ENCODE measurements around the gene MMP11. TPM values are rescaled to one million over a fixed set of nuclear protein-coding genes. Genes with fewer than 3 reads are reported as not detected.

MMP11 gene
- polyA plus RNA-seq, 1 donor, result 12.7 TPM

- Histone ChIP-seq H3K4me1 (ENCODE audit: control insufficient read depth, insufficient read depth, low read length) (peaks cover 25% of the 10 kb centered on the region), H3K4me3 (ENCODE audit: low read length) (peak overlapping the region; percentile 83), H3K36me3 (ENCODE audit: control insufficient read depth, insufficient read depth, low read length) (no peaks in the 10 kb centered on the region), H3K9me3 (ENCODE audit: control insufficient read depth, low read depth, low read length) (no peaks in the 10 kb centered on the region), H3K27me3 (ENCODE audit: control insufficient read depth, insufficient read depth, low read length) (no peaks in the 10 kb centered on the region), H3K27ac (ENCODE audit: low read length) (peak overlapping the region; percentile 71)
- 60% methylated on average over 1 of the region's 5 CpGs for WGBS (ENCODE audit: insufficient coverage, low lambda C conversion rate)
- DNase-seq, result no peak
These were observed 22.3 kb upstream of the MMP11 start for GRCh38 chr22:23750367-23750713.

GRCh38 chr22:23750714-23751440 is 21.8 kb upstream of the MMP11 start, which contains the start of gene ZNF70:
ZNF70 (minus strand) TSS chr22:23751112; CDS start chr22:23745140, 5,972 bp downstream.
- H3K9me3 ChIP-seq (ENCODE audit: control insufficient read depth, low read depth, low read length), result no peaks in the 10 kb centered on the region
- peak; percentile 93 to 96 for DNase-seq
- H3K36me3 ChIP-seq (ENCODE audit: control insufficient read depth, insufficient read depth, low read length), result no peaks in the 10 kb centered on the region
- peaks cover 22% of the 10 kb centered on the region for H3K4me1 ChIP-seq (ENCODE audit: control insufficient read depth, insufficient read depth, low read length)
- no peaks in the 10 kb centered on the region for H3K27me3 ChIP-seq (ENCODE audit: control insufficient read depth, insufficient read depth, low read length)
- peak within 1 kb of the TSS; percentile 83 for H3K4me3 ChIP-seq (ENCODE audit: low read length)
- WGBS (ENCODE audit: insufficient coverage, low lambda C conversion rate), result no CpG with 5 or more reads among the region's 78 CpGs
- peak within 1 kb of the TSS; percentile 86 for H3K27ac ChIP-seq (ENCODE audit: low read length)

GRCh38 chr22:23751441-23751996 is 21.1 kb upstream of the MMP11 start:
- Histone ChIP-seq H3K4me1 (ENCODE audit: control insufficient read depth, insufficient read depth, low read length) (peaks cover 20% of the 10 kb centered on the region), H3K9me3 (ENCODE audit: control insufficient read depth, low read depth, low read length) (no peaks in the 10 kb centered on the region), H3K27ac (ENCODE audit: low read length) (peak overlapping the region; percentile 86), H3K36me3 (ENCODE audit: control insufficient read depth, insufficient read depth, low read length) (no peaks in the 10 kb centered on the region), H3K4me3 (ENCODE audit: low read length) (peak overlapping the region; percentile 80), H3K27me3 (ENCODE audit: control insufficient read depth, insufficient read depth, low read length) (no peaks in the 10 kb centered on the region)
- WGBS (ENCODE audit: insufficient coverage, low lambda C conversion rate), result 0% methylated on average over 1 of the region's 22 CpGs
- no peak for DNase-seq

GRCh38 chr22:23752090-23752691 is 20.5 kb upstream of the MMP11 start:
- peak overlapping the region; percentile 86 for H3K27ac ChIP-seq (ENCODE audit: low read length)
- peak overlapping the region; percentile 80 for H3K4me3 ChIP-seq (ENCODE audit: low read length)
- no peaks in the 10 kb centered on the region for H3K27me3 ChIP-seq (ENCODE audit: control insufficient read depth, insufficient read depth, low read length)
- no peak for DNase-seq
- peaks cover 20% of the 10 kb centered on the region for H3K4me1 ChIP-seq (ENCODE audit: control insufficient read depth, insufficient read depth, low read length)
- no CpG with 5 or more reads among the region's 9 CpGs for WGBS (ENCODE audit: insufficient coverage, low lambda C conversion rate)
- H3K9me3 ChIP-seq (ENCODE audit: control insufficient read depth, low read depth, low read length), result no peaks in the 10 kb centered on the region
- no peaks in the 10 kb centered on the region for H3K36me3 ChIP-seq (ENCODE audit: control insufficient read depth, insufficient read depth, low read length)

- Histone ChIP-seq H3K27me3 (ENCODE audit: control insufficient read depth, insufficient read depth, low read length) (no peaks in the 10 kb centered on the region), H3K9me3 (ENCODE audit: control insufficient read depth, low read depth, low read length) (no peaks in the 10 kb centered on the region), H3K36me3 (ENCODE audit: control insufficient read depth, insufficient read depth, low read length) (no peaks in the 10 kb centered on the region), H3K4me1 (ENCODE audit: control insufficient read depth, insufficient read depth, low read length) (peaks cover 20% of the 10 kb centered on the region), H3K4me3 (ENCODE audit: low read length) (no peak overlapping the region), H3K27ac (ENCODE audit: low read length) (no peak overlapping the region)
- no CpG with 5 or more reads among the region's 16 CpGs for WGBS (ENCODE audit: insufficient coverage, low lambda C conversion rate)
- no peak for DNase-seq
These were observed 19.9 kb upstream of the MMP11 start for GRCh38 chr22:23752750-23753149.

- DNase-seq, result no peak
- Histone ChIP-seq H3K4me1 (ENCODE audit: control insufficient read depth, insufficient read depth, low read length) (peaks cover 20% of the 10 kb centered on the region), H3K27ac (ENCODE audit: low read length) (no peak overlapping the region), H3K4me3 (ENCODE audit: low read length) (no peak overlapping the region), H3K9me3 (ENCODE audit: control insufficient read depth, low read depth, low read length) (no peaks in the 10 kb centered on the region), H3K27me3 (ENCODE audit: control insufficient read depth, insufficient read depth, low read length) (no peaks in the 10 kb centered on the region), H3K36me3 (ENCODE audit: control insufficient read depth, insufficient read depth, low read length) (no peaks in the 10 kb centered on the region)
- WGBS (ENCODE audit: insufficient coverage, low lambda C conversion rate), result no CpG with 5 or more reads among the region's 2 CpGs
These were observed 19.3 kb upstream of the MMP11 start for GRCh38 chr22:23753385-23753784.

GRCh38 chr22:23754220-23754919 is 18.3 kb upstream of the MMP11 start, which contains the start of gene VPREB3:
VPREB3 (minus strand) TSS chr22:23754425; CDS start chr22:23754363, 62 bp downstream.
- Histone ChIP-seq H3K4me1 (ENCODE audit: control insufficient read depth, insufficient read depth, low read length) (peaks cover 20% of the 10 kb centered on the region), H3K27me3 (ENCODE audit: control insufficient read depth, insufficient read depth, low read length) (no peaks in the 10 kb centered on the region), H3K27ac (ENCODE audit: low read length) (no peak within 1 kb of the TSS), H3K4me3 (ENCODE audit: low read length) (no peak within 1 kb of the TSS), H3K36me3 (ENCODE audit: control insufficient read depth, insufficient read depth, low read length) (no peaks in the 10 kb centered on the region), H3K9me3 (ENCODE audit: control insufficient read depth, low read depth, low read length) (no peaks in the 10 kb centered on the region)
- DNase-seq, result no peak
- no CpG with 5 or more reads among the region's 14 CpGs for WGBS (ENCODE audit: insufficient coverage, low lambda C conversion rate)

GRCh38 chr22:23754980-23755636 is 17.5 kb upstream of the MMP11 start:
- no peak overlapping the region for H3K4me3 ChIP-seq (ENCODE audit: low read length)
- peaks cover 14% of the 10 kb centered on the region for H3K4me1 ChIP-seq (ENCODE audit: control insufficient read depth, insufficient read depth, low read length)
- 100% methylated on average over 1 of the region's 6 CpGs for WGBS (ENCODE audit: insufficient coverage, low lambda C conversion rate)
- no peaks in the 10 kb centered on the region for H3K9me3 ChIP-seq (ENCODE audit: control insufficient read depth, low read depth, low read length)
- H3K36me3 ChIP-seq (ENCODE audit: control insufficient read depth, insufficient read depth, low read length), result no peaks in the 10 kb centered on the region
- no peaks in the 10 kb centered on the region for H3K27me3 ChIP-seq (ENCODE audit: control insufficient read depth, insufficient read depth, low read length)
- no peak overlapping the region for H3K27ac ChIP-seq (ENCODE audit: low read length)
- DNase-seq, result no peak

- H3K4me3 ChIP-seq (ENCODE audit: low read length), result no peak overlapping the region
- WGBS (ENCODE audit: insufficient coverage, low lambda C conversion rate), result 100% methylated on average over 1 of the region's 8 CpGs
- no peak for DNase-seq
- H3K27ac ChIP-seq (ENCODE audit: low read length), result no peak overlapping the region
- H3K9me3 ChIP-seq (ENCODE audit: control insufficient read depth, low read depth, low read length), result no peaks in the 10 kb centered on the region
- H3K27me3 ChIP-seq (ENCODE audit: control insufficient read depth, insufficient read depth, low read length), result no peaks in the 10 kb centered on the region
- no peaks in the 10 kb centered on the region for H3K36me3 ChIP-seq (ENCODE audit: control insufficient read depth, insufficient read depth, low read length)
- peaks cover 10% of the 10 kb centered on the region for H3K4me1 ChIP-seq (ENCODE audit: control insufficient read depth, insufficient read depth, low read length)
These were observed 16.9 kb upstream of the MMP11 start for GRCh38 chr22:23755711-23756110.

GRCh38 chr22:23756891-23757290 is 15.8 kb upstream of the MMP11 start:
- WGBS (ENCODE audit: insufficient coverage, low lambda C conversion rate), result no CpG with 5 or more reads among the region's 4 CpGs
- no peaks in the 10 kb centered on the region for H3K9me3 ChIP-seq (ENCODE audit: control insufficient read depth, low read depth, low read length)

More at GRCh38 chr22:23756891-23757290, 15.8 kb upstream of the MMP11 start:
- no peaks in the 10 kb centered on the region for H3K36me3 ChIP-seq (ENCODE audit: control insufficient read depth, insufficient read depth, low read length)
- H3K27me3 ChIP-seq (ENCODE audit: control insufficient read depth, insufficient read depth, low read length), result no peaks in the 10 kb centered on the region
- no peak overlapping the region for H3K4me3 ChIP-seq (ENCODE audit: low read length)
- peaks cover 5% of the 10 kb centered on the region for H3K4me1 ChIP-seq (ENCODE audit: control insufficient read depth, insufficient read depth, low read length)
- H3K27ac ChIP-seq (ENCODE audit: low read length), result no peak overlapping the region
- DNase-seq, result no peak

Measured in large intestine (tissue), 3 donors.